ENCODE measurements around the gene ORAI2.
A peak's percentile ranks its signal among the peaks of the same experiment; 100 is the strongest.
"Not testable (repeated sequence)": the region's sequence is repeated elsewhere in the genome, so short reads cannot be mapped to it uniquely, and the experiment has no call there.

Gene ORAI2

DNA sequence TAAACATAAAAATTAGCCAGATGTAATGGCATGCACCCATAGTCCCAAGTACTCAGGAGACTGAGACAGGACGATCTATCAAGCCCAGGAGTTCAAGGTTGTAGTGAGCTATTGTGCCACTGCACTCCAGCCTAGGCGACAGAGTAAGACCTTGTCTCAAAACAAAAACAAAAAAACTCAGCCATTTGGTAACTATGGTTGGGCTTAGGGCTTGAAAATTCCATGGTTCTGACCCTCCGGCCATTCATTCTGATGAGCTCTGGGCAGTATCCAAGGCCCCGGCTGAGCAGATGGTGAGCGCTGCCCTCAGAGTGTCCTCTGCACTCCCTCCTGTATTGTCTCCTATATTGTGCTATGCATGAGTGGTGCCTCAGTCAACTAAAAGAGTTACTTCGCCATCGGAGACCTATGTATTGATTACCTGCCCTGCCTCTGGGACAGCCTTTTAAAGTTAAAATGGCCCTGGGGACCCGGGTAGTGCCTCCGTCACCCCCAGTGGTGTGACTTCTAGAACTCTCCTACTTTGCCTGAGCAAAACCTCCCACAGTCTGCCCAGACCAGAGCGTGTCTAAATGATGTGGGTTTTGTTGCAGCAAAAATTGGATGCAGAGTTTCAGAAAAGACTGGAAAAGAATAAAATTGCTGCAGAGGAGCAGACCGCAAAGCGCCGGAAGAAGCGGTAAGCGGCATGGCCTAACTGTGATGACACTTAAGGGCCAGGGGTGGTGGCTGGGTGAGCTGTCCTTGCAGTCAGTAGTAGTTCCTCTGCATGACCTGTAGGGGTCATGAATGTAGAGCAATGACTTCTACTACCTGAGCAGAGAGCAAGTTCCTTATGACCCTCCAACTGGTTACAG lies 29.1 kb upstream of the ORAI2 start:
- H3K4me3 ChIP-seq, result no peak overlapping the region

DNA sequence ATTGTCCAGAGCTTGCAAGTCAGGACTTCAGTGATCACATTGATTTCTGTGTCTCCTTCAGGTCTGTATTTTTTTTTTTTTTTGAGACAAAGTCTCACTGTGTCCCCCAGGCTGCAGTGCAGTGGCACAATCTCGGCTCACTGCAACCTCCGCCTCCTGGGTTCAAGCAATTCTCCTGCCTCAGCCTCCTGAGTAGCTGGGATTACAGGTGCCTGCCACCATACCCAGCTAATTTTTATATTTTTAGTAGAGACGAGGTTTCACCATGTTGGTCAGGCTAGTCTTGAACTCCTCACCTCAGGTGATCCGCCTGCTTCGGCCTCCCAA lies 28.6 kb upstream of the ORAI2 start:
- H3K36me3 ChIP-seq (replicated peaks), result peaks cover 80% of the 10 kb centered on the region

More for the DNA sequence above, 29.1 kb upstream of the ORAI2 start:
- Histone ChIP-seq H3K27me3 (ENCODE audit: low read depth) (no peaks in the 10 kb centered on the region), H3K9me3 (no peaks in the 10 kb centered on the region), H3K36me3 (replicated peaks) (peaks cover 83% of the 10 kb centered on the region), H3K4me1 (no peaks in the 10 kb centered on the region)
- peak; percentile 54 to 57 for DNase-seq (ENCODE audit: low spot score in 2 of 2)
- in situ Hi-C loops (cut with MboI; ENCODE audit: low sequenced_read_pairs), result no loop called here

DNA sequence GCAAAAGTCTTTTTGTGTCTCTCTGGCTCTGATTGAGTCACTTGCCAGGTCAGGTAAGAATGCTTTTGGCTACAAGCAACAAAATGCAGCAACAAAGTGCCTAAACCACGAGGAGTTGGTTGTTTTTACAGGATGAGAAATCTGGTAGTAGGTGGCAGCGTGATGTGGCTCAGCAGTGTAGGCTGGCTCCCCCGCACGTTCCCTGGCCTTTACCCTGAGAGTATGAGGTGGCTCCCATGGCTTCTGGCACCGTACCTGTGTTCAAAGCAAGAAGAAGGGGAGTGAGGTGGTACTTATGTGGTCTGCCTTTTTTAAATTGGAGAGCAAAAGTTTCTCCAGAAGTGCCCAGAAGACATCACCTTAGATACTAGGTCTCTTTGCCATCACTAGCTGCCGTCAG lies 25.5 kb upstream of the ORAI2 start:
- H3K4me1 ChIP-seq, result no peaks in the 10 kb centered on the region
- DNase-seq (ENCODE audit: low spot score in 2 of 2), result no peak
- H3K36me3 ChIP-seq (replicated peaks), result peaks cover 79% of the 10 kb centered on the region
- H3K4me3 ChIP-seq, result no peak overlapping the region
- no peaks in the 10 kb centered on the region for H3K9me3 ChIP-seq
- H3K27me3 ChIP-seq (ENCODE audit: low read depth), result no peaks in the 10 kb centered on the region
- in situ Hi-C loops (cut with MboI; ENCODE audit: low sequenced_read_pairs), result no loop called here

More for the DNA sequence above, 28.6 kb upstream of the ORAI2 start:
- DNase-seq (ENCODE audit: low spot score in 2 of 2); H3K9me3 ChIP-seq; H3K27me3 ChIP-seq (ENCODE audit: low read depth); in situ Hi-C loops (cut with MboI; ENCODE audit: low sequenced_read_pairs); H3K4me3 ChIP-seq; H3K4me1 ChIP-seq: not testable (repeated sequence)

DNA sequence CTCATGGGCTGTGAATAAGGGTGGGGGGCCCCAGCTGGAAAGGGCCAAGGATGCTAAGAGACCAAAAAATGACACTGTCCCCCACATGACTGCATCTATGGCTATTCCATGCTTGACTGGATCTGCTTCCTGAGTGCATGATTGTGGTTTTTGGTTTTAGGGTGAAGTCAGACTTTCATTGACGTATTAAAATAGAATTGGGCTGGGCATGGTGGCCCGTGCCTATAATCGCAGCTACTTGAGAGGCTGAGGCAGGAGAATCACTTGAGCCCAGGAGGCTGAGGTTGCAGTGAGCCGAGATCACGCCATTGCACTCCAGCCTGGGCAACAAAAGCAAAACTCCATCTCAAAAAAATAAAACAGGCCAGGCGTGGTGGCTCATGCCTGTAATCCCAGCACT lies 24.8 kb upstream of the ORAI2 start:
- in situ Hi-C loops (cut with MboI; ENCODE audit: low sequenced_read_pairs); H3K27me3 ChIP-seq (ENCODE audit: low read depth); H3K9me3 ChIP-seq; H3K4me3 ChIP-seq; DNase-seq (ENCODE audit: low spot score in 2 of 2); H3K4me1 ChIP-seq: not testable (repeated sequence)
- peaks cover 80% of the 10 kb centered on the region for H3K36me3 ChIP-seq (replicated peaks)

DNA sequence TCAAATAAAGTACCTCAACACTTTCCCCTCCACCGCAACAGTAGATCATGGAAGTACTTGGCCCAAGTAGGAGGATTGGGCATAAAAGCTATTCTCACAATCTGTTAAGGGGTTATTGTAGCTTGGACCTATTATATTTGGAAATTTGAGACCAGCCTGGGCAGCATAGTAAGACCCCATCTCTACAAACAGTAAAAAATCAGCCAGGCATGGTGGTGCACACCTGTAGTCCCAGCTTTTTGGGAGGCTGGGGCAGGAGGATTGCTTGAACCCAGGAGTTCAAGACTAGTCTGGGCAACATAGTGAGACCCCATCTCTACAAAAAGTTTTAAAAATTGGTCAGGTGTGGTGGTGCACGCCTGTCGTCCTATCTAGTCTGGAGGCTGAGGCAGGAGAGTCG lies 24.0 kb upstream of the ORAI2 start:
- Histone ChIP-seq H3K9me3 (no peaks in the 10 kb centered on the region), H3K36me3 (replicated peaks) (peaks cover 79% of the 10 kb centered on the region), H3K4me3 (no peak overlapping the region), H3K4me1 (no peaks in the 10 kb centered on the region), H3K27me3 (ENCODE audit: low read depth) (no peaks in the 10 kb centered on the region)
- DNase-seq (ENCODE audit: low spot score in 2 of 2), result no peak
- in situ Hi-C loops (cut with MboI; ENCODE audit: low sequenced_read_pairs), result no loop called here

DNA sequence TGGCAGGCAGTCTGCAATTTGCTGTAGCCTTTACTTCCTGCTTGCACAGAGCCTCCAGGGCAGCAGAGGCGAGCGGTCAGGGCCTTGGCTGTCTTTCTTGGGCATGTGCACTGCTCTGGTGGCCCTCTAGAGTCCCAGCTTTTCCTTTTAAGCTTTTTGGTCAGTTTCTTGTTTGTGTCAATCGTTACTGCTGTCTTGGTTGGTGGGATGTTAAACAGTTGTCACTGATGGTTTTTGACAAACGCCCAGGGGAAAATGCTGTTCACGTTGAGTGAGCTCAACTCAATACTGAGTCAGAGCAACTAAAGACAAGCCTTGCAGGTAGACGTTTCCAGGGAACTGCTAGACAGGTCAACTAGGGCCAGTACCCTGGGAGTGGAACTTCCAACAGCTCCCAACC lies 23.3 kb upstream of the ORAI2 start:
- peaks cover 78% of the 10 kb centered on the region for H3K36me3 ChIP-seq (replicated peaks)
- H3K4me1 ChIP-seq, result no peaks in the 10 kb centered on the region
- DNase-seq (ENCODE audit: low spot score in 2 of 2), result no peak
- H3K27me3 ChIP-seq (ENCODE audit: low read depth), result no peaks in the 10 kb centered on the region
- in situ Hi-C loops (cut with MboI; ENCODE audit: low sequenced_read_pairs), result no loop called here
- no peak overlapping the region for H3K4me3 ChIP-seq
- H3K9me3 ChIP-seq, result no peaks in the 10 kb centered on the region

DNA sequence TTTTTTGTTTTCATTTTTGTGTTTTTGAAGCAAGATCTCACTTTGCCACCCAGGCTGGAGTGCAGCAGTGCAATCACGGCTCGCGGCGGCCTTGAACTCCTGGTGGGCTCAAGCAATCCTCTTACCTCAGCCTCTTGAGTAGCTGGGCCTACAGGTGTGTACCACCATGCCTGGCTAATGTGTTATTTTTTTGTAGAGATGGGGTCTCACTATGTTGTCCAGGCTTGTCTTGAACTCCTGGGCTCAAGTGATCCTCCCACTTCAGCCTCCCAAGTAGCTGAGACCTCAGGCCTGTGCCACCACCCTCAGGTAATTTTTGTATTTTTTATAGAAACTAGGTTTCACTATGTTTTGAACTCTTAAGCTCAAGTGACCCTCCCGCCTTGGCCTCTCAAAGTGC lies 22.5 kb upstream of the ORAI2 start:
- no peaks in the 10 kb centered on the region for H3K4me1 ChIP-seq
- DNase-seq (ENCODE audit: low spot score in 2 of 2), result no peak
- H3K9me3 ChIP-seq, result no peaks in the 10 kb centered on the region
- no peak overlapping the region for H3K4me3 ChIP-seq
- H3K36me3 ChIP-seq (replicated peaks), result peaks cover 73% of the 10 kb centered on the region
- in situ Hi-C loops (cut with MboI; ENCODE audit: low sequenced_read_pairs), result no loop called here
- H3K27me3 ChIP-seq (ENCODE audit: low read depth), result no peaks in the 10 kb centered on the region

DNA sequence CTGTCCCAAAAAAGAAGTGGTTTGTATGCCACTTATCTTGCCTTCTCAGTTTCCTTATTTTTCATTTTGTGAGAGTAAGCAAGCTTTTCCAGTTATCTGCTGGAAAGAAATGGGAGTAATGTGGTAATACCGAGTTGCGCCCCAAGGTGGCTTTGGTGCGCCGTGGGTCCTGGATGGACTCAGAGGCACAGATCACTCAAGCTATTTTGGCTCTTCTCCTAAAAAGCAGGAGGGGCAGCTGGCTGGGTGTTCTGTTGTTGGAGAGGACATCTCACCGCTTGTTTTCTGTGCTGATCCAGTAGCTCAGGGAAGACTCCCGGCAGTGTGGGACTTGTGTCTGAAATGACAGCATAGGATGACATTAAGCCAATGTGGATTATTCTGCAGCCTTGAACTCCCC lies 20.8 kb upstream of the ORAI2 start:
- Histone ChIP-seq H3K9me3 (no peaks in the 10 kb centered on the region), H3K4me3 (no peak overlapping the region), H3K4me1 (no peaks in the 10 kb centered on the region), H3K27me3 (ENCODE audit: low read depth) (no peaks in the 10 kb centered on the region), H3K36me3 (replicated peaks) (peaks cover 66% of the 10 kb centered on the region)
- peak in 1 of 2 experiments; percentile 48 for DNase-seq (ENCODE audit: low spot score in 2 of 2)
- in situ Hi-C loops (cut with MboI; ENCODE audit: low sequenced_read_pairs), result no loop called here

DNA sequence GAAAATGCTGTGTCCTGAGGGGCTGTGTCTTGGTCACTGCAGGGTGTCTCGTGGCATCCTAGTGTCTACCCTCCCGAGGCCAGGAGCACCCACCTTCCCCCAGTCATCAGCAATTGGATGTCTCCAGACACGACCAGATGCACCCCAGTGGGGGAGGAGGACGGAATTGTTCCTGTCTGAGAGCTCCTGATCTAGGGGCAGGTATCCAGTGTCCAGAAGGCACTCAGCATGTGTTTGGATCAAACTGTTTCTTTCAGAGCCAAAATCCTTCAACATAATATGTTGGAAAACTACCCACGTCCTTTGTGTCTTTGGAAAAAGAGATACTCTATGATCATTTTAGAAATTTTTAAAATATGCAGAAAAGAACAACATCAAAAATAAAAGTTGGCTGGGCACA lies 20.3 kb upstream of the ORAI2 start:
- DNase-seq (ENCODE audit: low spot score in 2 of 2), result no peak
- H3K27me3 ChIP-seq (ENCODE audit: low read depth), result no peaks in the 10 kb centered on the region
- in situ Hi-C loops (cut with MboI; ENCODE audit: low sequenced_read_pairs), result no loop called here
- H3K4me3 ChIP-seq, result no peak overlapping the region
- peaks cover 62% of the 10 kb centered on the region for H3K36me3 ChIP-seq (replicated peaks)
- H3K4me1 ChIP-seq, result no peaks in the 10 kb centered on the region
- H3K9me3 ChIP-seq, result no peaks in the 10 kb centered on the region

DNA sequence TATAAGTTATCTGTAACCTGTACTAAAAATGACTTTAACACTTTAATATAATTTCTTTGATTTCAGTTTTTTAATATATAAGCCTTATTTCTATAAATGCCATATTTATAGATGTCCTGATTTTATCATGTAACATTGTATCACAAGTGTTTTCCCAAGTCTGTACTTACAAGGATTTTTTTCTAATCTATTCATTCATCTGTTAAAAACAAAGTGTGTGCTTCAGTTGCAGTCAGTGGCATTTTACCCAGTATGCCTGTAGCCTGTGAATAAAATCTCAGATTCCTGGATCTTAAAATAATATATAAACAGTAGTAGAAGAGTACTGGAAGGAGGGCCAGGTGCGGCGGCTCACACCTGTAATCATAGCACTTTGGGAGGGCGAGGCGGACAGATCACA lies 19.8 kb upstream of the ORAI2 start:
- no peaks in the 10 kb centered on the region for H3K9me3 ChIP-seq
- no peaks in the 10 kb centered on the region for H3K27me3 ChIP-seq (ENCODE audit: low read depth)
- no peaks in the 10 kb centered on the region for H3K4me1 ChIP-seq
- in situ Hi-C loops (cut with MboI; ENCODE audit: low sequenced_read_pairs), result no loop called here
- no peak overlapping the region for H3K4me3 ChIP-seq
- no peak for DNase-seq (ENCODE audit: low spot score in 2 of 2)
- peaks cover 62% of the 10 kb centered on the region for H3K36me3 ChIP-seq (replicated peaks)

DNA sequence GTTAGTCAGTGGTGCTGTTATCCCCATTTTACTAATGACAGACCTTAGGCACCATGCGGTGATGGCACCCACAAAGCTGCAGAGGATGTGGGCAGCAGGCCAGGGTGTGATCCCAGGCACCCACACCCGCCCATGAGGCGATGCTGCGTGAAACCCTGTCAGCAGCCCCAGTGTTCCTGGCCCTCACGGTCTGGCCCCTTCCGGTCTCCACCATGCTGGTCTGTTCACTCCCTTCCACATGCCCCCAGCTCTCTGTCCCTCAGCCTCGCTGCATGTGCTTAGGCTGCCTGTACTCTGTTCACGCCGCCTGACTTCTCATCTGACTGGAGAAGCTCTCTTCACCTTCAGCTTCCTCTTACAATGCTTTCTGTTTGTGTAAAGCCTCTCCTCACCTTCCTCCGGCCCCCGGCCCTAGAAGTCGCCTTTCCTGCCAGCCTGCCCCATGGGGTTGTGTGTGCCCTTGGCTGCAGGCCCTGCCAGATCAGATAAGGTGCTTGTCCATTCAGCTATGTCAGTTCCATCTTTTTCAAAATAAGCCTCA lies 17.6 kb upstream of the ORAI2 start:
- H3K36me3 ChIP-seq (replicated peaks), result peaks cover 57% of the 10 kb centered on the region
- H3K27me3 ChIP-seq (ENCODE audit: low read depth), result no peaks in the 10 kb centered on the region
- in situ Hi-C loops (cut with MboI; ENCODE audit: low sequenced_read_pairs), result no loop called here
- no peaks in the 10 kb centered on the region for H3K9me3 ChIP-seq
- no peak overlapping the region for H3K4me3 ChIP-seq
- H3K4me1 ChIP-seq, result no peaks in the 10 kb centered on the region
- no peak for DNase-seq (ENCODE audit: low spot score in 2 of 2)

DNA sequence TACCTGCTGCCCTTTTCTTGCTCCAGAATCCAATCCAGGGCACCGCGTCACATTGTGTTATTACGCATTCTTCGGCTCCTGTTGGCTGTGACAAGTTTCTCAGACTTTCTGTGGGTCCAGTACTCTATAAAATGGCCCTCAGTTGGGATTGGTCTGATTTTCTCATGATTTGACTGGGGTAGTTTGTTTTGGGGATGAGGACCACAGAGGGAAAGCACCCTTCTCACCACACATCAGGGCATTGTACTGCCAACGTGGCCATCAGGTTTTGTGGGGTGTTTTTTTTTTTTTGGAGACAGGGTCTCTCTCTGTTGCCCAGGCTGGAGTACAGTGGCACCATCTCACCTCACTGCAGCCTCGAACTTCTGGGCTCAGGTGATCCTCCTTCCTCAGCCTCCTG lies 17.0 kb upstream of the ORAI2 start:
- no peaks in the 10 kb centered on the region for H3K4me1 ChIP-seq
- H3K27me3 ChIP-seq (ENCODE audit: low read depth), result no peaks in the 10 kb centered on the region
- peaks cover 59% of the 10 kb centered on the region for H3K36me3 ChIP-seq (replicated peaks)
- in situ Hi-C loops (cut with MboI; ENCODE audit: low sequenced_read_pairs), result no loop called here
- no peaks in the 10 kb centered on the region for H3K9me3 ChIP-seq
- DNase-seq (ENCODE audit: low spot score in 2 of 2), result no peak
- H3K4me3 ChIP-seq, result no peak overlapping the region

DNA sequence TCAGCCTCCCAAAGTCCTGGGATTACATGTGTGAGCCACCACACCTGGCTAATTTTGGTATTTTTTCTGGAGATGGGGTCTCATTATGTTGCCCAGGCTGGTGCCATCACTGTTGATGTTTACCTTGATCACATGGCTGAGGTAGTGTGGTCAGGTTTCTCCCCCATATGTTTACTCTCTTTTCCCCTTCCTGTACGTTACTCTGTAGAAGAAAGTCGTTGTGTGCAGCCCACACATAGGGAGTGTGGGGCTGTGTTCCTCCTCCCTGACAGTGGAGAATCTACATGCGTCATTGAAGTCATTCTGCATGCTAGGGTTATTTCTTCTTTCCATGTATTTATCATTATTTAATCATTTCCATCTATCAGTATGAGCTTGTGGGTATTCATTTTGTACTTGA lies 16.3 kb upstream of the ORAI2 start:
- Histone ChIP-seq H3K9me3 (no peaks in the 10 kb centered on the region), H3K4me3 (no peak overlapping the region), H3K36me3 (replicated peaks) (peaks cover 58% of the 10 kb centered on the region), H3K27me3 (ENCODE audit: low read depth) (no peaks in the 10 kb centered on the region), H3K4me1 (no peaks in the 10 kb centered on the region)
- in situ Hi-C loops (cut with MboI; ENCODE audit: low sequenced_read_pairs), result no loop called here
- DNase-seq (ENCODE audit: low spot score in 2 of 2), result no peak

DNA sequence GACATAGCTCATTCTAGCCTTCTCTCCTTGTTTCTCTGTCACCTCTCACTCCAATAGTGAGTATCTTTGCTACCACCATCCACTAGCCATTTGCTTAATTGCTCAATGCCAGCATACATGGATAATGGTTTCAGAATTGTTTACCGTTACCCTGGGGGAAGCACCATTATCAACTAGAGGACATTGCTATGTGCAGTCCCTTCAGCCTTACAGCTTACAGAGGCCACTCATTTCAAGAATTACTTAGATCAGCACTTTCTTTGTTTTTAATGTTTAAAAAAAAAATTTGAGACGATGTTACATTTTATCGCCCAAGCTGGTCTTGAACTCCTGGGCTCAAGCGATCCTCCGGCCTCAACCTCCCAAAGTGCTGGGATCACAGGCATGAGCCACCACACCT lies 14.8 kb upstream of the ORAI2 start:
- in situ Hi-C loops (cut with MboI; ENCODE audit: low sequenced_read_pairs), result no loop called here
- DNase-seq (ENCODE audit: low spot score in 2 of 2), result no peak
- Histone ChIP-seq H3K4me3 (no peak overlapping the region), H3K9me3 (no peaks in the 10 kb centered on the region), H3K36me3 (replicated peaks) (peaks cover 45% of the 10 kb centered on the region), H3K27me3 (ENCODE audit: low read depth) (no peaks in the 10 kb centered on the region), H3K4me1 (no peaks in the 10 kb centered on the region)
